Esophagus squamous epithelium (tissue), 4 donors: ENCODE results near the gene PPP1R9A.

ENCODE experiments used
- CTCF ChIP-seq, 6 experiments: fragments of 450-650 bp in 4 of 6; fragments of 200-600 bp in 2 of 6; sonication (generic) in 2 of 6; IDR thresholded peaks; one replicate each; pipeline ENCODE4 v1.5.1; 2016 to 2019; ENCODE audit warnings: antibody characterized with exemption in 6 of 6, mild to moderate bottlenecking in 4 of 6, moderate library complexity in 4 of 6
- POLR2A ChIP-seq, 4 donors: fragments of 450-650 bp; IDR thresholded peaks; one replicate each; pipeline ENCODE4 v1.6.1; 2017; ENCODE audit warnings: antibody characterized with exemption in 4 of 4, mild to moderate bottlenecking in 4 of 4, moderate library complexity in 3 of 4

- TF ChIP-seq CTCF (IDR thresholded peaks at IDR 0.05) (no peak), POLR2A (IDR thresholded peaks at IDR 0.05) (no peak)
Measured at GRCh38 chr7:94941844-94942632, 34.6 kb downstream of the PPP1R9A start.
